HepG2 (cell line): ENCODE data around the gene OARD1. TPM values are rescaled to one million over a fixed set of nuclear protein-coding genes. Genes with fewer than 3 reads are reported as not detected.

Source experiments
- ATAC-seq: fragments of 200-7000 bp; cut with Tn5 transposase; 3 replicates; pipeline ENCODE4 v1.9.1; 2020; ENCODE audit warnings: mild to moderate bottlenecking, moderate library complexity
- BruUV-seq: library from RNA; stranded (reverse); fragments of 400-500 nt; replicated peaks from 2 replicates; lab custom pipeline; 2021; lab: Mats Ljungman, UMichigan
- CTCF ChIA-PET: fragments of 300-600 bp; formaldehyde crosslinking; extraction: SDS; loops from one replicate; lab custom pipeline; 2021; ENCODE audit warnings: low total read pairs, inconsistent platforms, low intra/inter-chr PET ratio; lab: Yijun Ruan, JAX
- POLR2A ChIA-PET: fragments of 350-600 bp; sonication (Branson Sonifier 250); formaldehyde crosslinking; loops from one replicate; lab custom pipeline; 2020; ENCODE audit warnings: antibody characterized with exemption, inconsistent platforms; lab: Yijun Ruan, JAX
- DNase-seq: peaks from one replicate; pipeline ENCODE4 v3.0.0-alpha.2; 2015; ENCODE audit warnings: low spot score
- FAIRE-seq: peaks from 3 replicates; lab custom pipeline; 2011; peaks lifted over from hg19 to GRCh38; lab: Jason Lieb, UNC
- H2AFZ ChIP-seq: one replicate; pipeline ENCODE4 v1.6.1; 2011; ENCODE audit warnings: low read length, inconsistent platforms
- H3K27ac ChIP-seq: fragments of 300-600 bp; 3 replicates; pipeline ENCODE4 v1.8.0; 2011; ENCODE audit warnings: mixed run types, mild to moderate bottlenecking, mixed read lengths, low read length, inconsistent platforms; ENCODE audit not compliant: insufficient read depth; ENCODE audit errors: extremely low read length
- H3K27me3 ChIP-seq, 2 experiments: fragments of 200-600 bp in 1 of 2; 2 replicates in 1 of 2; 3 replicates in 1 of 2; pipeline versions ENCODE4 v1.6.0 to v1.8.0; 2011; ENCODE audit warnings: low read length in 2 of 2, mild to moderate bottlenecking in 2 of 2, moderate library complexity in 2 of 2, inconsistent platforms in 1 of 2; ENCODE audit not compliant: insufficient read depth in 2 of 2, control insufficient read depth in 1 of 2
- H3K36me3 ChIP-seq, 2 experiments: fragments of 200-600 bp in 1 of 2; replicated peaks in 1 of 2; 2 replicates in 1 of 2; 3 replicates in 1 of 2; pipeline versions ENCODE4 v1.5.1 to v1.8.0; 2011; ENCODE audit warnings: low read length in 2 of 2, inconsistent platforms in 1 of 2; ENCODE audit not compliant: insufficient read depth in 2 of 2, control insufficient read depth in 1 of 2
- H3K4me1 ChIP-seq: 2 replicates; pipeline ENCODE4 v1.5.1; 2012; ENCODE audit warnings: low read length, inconsistent platforms; ENCODE audit not compliant: insufficient read depth
- H3K4me2 ChIP-seq: 2 replicates; pipeline ENCODE4 v1.6.0; 2011; ENCODE audit warnings: low read depth, low read length, inconsistent platforms
- H3K4me3 ChIP-seq, 3 experiments: fragments of 200-600 bp in 1 of 3; sonication (generic), shearing (Covaris generic) in 1 of 3; replicated peaks in 1 of 3; 2 replicates each; pipeline ENCODE4 v1.5.1; 2011 to 2016; ENCODE audit warnings: low read length in 3 of 3, inconsistent platforms in 2 of 3, low read depth in 2 of 3, mild to moderate bottlenecking in 2 of 3, control low read depth in 1 of 3, mixed read lengths in 1 of 3; ENCODE audit not compliant: insufficient read depth in 1 of 3
- H3K79me2 ChIP-seq: one replicate; pipeline ENCODE4 v1.6.1; 2011; ENCODE audit warnings: low read length, inconsistent platforms; ENCODE audit not compliant: insufficient read depth
- H3K9ac ChIP-seq: 2 replicates; pipeline ENCODE4 v1.6.0; 2011; ENCODE audit warnings: mild to moderate bottlenecking, low read depth, low read length, inconsistent platforms; ENCODE audit not compliant: insufficient read depth
- H3K9me3 ChIP-seq: 2 replicates; pipeline ENCODE4 v1.5.1; 2012; ENCODE audit warnings: mild to moderate bottlenecking, low read length
- H4K20me1 ChIP-seq: 2 replicates; pipeline ENCODE4 v1.6.0; 2011; ENCODE audit warnings: inconsistent platforms, mild to moderate bottlenecking, low read length, moderate library complexity; ENCODE audit not compliant: insufficient read depth
- CCAR2 ChIP-seq: fragments of 200-400 bp; formaldehyde crosslinking; optimal IDR thresholded peaks from 2 replicates; pipeline ENCODE3; 2018; ENCODE audit warnings: low read depth, mild to moderate bottlenecking, low read length, moderate library complexity
- CEBPB ChIP-seq: IDR thresholded peaks from 2 replicates; pipeline ENCODE4 v1.6.1; 2011; ENCODE audit warnings: low read depth, low read length, improper control_type of control experiment, borderline replicate concordance
- GATAD1 ChIP-seq: IDR thresholded peaks from 2 replicates; pipeline ENCODE4 v1.6.1; 2016; ENCODE audit warnings: missing genetic modification reagents, missing compliant biosample characterization
- POLR2G ChIP-seq: fragments of 200-400 bp; formaldehyde crosslinking; IDR thresholded peaks from 2 replicates; pipeline ENCODE4 v1.6.1; 2018; ENCODE audit warnings: mild to moderate bottlenecking, low read depth, low read length, moderate library complexity
- WGBS: methylation state at CpG from one replicate; pipeline ENCODE4 v1.1.6; 2017; ENCODE audit warnings: low lambda C conversion rate; 5-methylcytosine and 5-hydroxymethylcytosine counted together
- in situ Hi-C: cut with HindIII; loops from 2 replicates; pipeline ENCODE4 v1.10.0; 2017; ENCODE audit warnings: low pct_unique_long_range_greater_than_20kb; ENCODE audit not compliant: extremely low pct_ligation_motif_present
- intact Hi-C: fragments of 100-400 bp; cut with micrococcal nuclease; formaldehyde crosslinking; loops from one replicate; pipeline ENCODE4 v1.10.0; 2022; ENCODE audit not compliant: unreplicated experiment
- polyA plus RNA-seq, 8 experiments: library from polyadenylated mRNA; depleted of rRNA in 3 of 8; stranded (reverse) in 7 of 8; unstranded in 1 of 8; fragments of >200 nt; fragmentation: Illumina TruSeq in 4 of 8; extraction: Trizol in 4 of 8; gene quantifications; 2 replicates each; pipeline versions ENCODE4 v1.2.1 to v1.2.3, GENCODE V29; 2011 to 2016; ENCODE audit warnings: low read depth in 4 of 8, missing spikeins in 1 of 8, mixed read lengths in 1 of 8; ENCODE audit not compliant: insufficient read depth in 1 of 8
- total RNA-seq, 5 experiments: library from RNA; depleted of rRNA; stranded (reverse); fragments of >200 nt; fragmentation: Illumina TruSeq; extraction: Trizol; gene quantifications; 2 replicates each; pipeline ENCODE4 v1.2.3, GENCODE V29; 2016; ENCODE audit warnings: low read depth in 1 of 5
- TF ChIP-seq, protein P1 (sequence below): sonication (generic); formaldehyde crosslinking; IDR thresholded peaks from 2 replicates; pipeline ENCODE4 v1.4.0; 2020; ENCODE audit warnings: missing genetic modification reagents
- TF ChIP-seq, protein P2 (sequence below): sonication (generic); formaldehyde crosslinking; IDR thresholded peaks from 2 replicates; pipeline ENCODE4 v1.4.0; 2020; ENCODE audit warnings: missing genetic modification reagents
- TF ChIP-seq, protein P3 (sequence below): sonication (generic); formaldehyde crosslinking; IDR thresholded peaks from 2 replicates; pipeline ENCODE4 v1.5.0; 2020; ENCODE audit warnings: mild to moderate bottlenecking, missing genetic modification reagents, borderline replicate concordance
- TF ChIP-seq, protein P4 (sequence below): sonication (generic); formaldehyde crosslinking; IDR thresholded peaks from 2 replicates; pipeline ENCODE4 v1.4.0; 2020; ENCODE audit warnings: missing genetic modification reagents

Gene OARD1
- total and polyA plus RNA-seq, 2 of the 13 experiments (the other 11 are each of a cell fraction or from before 2014, with no cell fraction given) = 18.4 to 49.0 TPM

DNA sequence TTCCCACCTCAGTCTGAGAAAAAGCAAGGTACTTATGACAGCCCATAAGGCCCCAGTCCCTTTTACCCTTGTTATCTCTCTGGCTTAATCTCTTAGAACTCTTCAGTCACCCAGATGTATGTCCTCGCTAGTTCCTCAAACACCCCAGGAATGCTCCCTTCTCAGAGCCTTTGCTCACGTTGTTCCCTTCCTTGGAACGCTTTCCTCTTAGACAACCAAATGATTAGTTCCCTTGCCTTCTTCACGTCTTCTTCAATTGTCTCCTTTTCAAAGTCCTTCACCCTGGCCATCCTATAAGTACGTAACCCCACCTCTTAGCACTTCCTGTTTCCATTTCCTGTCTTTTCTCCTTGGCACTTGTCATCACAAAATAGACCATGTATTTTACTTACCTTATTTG is 20.3 kb downstream of the OARD1 start:
- ChIA-PET POLR2A (interaction anchor here (3.7 kb wide), 2 partner anchors 11 to 12 kb away, joined by 17 to 20 read pairs; no protein-coding TSS in a partner anchor), CTCF (no interaction called here)
- H3K79me2 ChIP-seq = no peaks in the 10 kb centered on the region
- ATAC-seq (no peak), DNase-seq (no peak), FAIRE-seq (no peak)
- H3K4me2 ChIP-seq = no peak overlapping the region
- in situ Hi-C loops = loop anchor here (10.0 kb wide), 1 partner anchor 533 kb away; no protein-coding TSS in a partner anchor
- H3K27me3 ChIP-seq = no peaks in the 10 kb centered on the region
- intact Hi-C loops = no loop called here
- peaks cover 66% of the 10 kb centered on the region for H3K4me1 ChIP-seq
- H3K9me3 ChIP-seq = no peaks in the 10 kb centered on the region
- no peak overlapping the region for H2AFZ ChIP-seq
- BruUV-seq = no TSS peak
- H3K36me3 ChIP-seq = peaks cover 0 to 4% of the 10 kb centered on the region in 2 experiments; a peak in 2 of 5 replicates
- 97% methylated on average over 5 of the region's 5 CpGs for WGBS
- no peaks in the 10 kb centered on the region for H4K20me1 ChIP-seq
- no peak overlapping the region for H3K4me3 ChIP-seq
- no peak overlapping the region for H3K27ac ChIP-seq
- no peak overlapping the region for H3K9ac ChIP-seq
- TF ChIP-seq, protein P1, sequence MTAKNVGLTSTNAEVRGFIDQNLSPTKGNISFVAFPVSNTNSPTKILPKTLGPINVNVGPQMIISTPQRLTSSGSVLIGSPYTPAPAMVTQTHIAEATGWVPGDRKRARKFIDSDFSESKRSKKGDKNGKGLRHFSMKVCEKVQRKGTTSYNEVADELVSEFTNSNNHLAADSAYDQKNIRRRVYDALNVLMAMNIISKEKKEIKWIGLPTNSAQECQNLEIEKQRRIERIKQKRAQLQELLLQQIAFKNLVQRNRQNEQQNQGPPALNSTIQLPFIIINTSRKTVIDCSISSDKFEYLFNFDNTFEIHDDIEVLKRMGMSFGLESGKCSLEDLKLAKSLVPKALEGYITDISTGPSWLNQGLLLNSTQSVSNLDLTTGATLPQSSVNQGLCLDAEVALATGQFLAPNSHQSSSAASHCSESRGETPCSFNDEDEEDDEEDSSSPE = no peak
- no peak for TF ChIP-seq CEBPB
- TF ChIP-seq, protein P2, sequence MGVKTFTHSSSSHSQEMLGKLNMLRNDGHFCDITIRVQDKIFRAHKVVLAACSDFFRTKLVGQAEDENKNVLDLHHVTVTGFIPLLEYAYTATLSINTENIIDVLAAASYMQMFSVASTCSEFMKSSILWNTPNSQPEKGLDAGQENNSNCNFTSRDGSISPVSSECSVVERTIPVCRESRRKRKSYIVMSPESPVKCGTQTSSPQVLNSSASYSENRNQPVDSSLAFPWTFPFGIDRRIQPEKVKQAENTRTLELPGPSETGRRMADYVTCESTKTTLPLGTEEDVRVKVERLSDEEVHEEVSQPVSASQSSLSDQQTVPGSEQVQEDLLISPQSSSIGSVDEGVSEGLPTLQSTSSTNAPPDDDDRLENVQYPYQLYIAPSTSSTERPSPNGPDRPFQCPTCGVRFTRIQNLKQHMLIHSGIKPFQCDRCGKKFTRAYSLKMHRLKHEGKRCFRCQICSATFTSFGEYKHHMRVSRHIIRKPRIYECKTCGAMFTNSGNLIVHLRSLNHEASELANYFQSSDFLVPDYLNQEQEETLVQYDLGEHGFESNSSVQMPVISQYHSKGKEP (CRISPR knock-in tag) = no peak
- no peak for TF ChIP-seq GATAD1 (CRISPR knock-in tag)
- TF ChIP-seq CCAR2 = no peak
- TF ChIP-seq, protein P3, sequence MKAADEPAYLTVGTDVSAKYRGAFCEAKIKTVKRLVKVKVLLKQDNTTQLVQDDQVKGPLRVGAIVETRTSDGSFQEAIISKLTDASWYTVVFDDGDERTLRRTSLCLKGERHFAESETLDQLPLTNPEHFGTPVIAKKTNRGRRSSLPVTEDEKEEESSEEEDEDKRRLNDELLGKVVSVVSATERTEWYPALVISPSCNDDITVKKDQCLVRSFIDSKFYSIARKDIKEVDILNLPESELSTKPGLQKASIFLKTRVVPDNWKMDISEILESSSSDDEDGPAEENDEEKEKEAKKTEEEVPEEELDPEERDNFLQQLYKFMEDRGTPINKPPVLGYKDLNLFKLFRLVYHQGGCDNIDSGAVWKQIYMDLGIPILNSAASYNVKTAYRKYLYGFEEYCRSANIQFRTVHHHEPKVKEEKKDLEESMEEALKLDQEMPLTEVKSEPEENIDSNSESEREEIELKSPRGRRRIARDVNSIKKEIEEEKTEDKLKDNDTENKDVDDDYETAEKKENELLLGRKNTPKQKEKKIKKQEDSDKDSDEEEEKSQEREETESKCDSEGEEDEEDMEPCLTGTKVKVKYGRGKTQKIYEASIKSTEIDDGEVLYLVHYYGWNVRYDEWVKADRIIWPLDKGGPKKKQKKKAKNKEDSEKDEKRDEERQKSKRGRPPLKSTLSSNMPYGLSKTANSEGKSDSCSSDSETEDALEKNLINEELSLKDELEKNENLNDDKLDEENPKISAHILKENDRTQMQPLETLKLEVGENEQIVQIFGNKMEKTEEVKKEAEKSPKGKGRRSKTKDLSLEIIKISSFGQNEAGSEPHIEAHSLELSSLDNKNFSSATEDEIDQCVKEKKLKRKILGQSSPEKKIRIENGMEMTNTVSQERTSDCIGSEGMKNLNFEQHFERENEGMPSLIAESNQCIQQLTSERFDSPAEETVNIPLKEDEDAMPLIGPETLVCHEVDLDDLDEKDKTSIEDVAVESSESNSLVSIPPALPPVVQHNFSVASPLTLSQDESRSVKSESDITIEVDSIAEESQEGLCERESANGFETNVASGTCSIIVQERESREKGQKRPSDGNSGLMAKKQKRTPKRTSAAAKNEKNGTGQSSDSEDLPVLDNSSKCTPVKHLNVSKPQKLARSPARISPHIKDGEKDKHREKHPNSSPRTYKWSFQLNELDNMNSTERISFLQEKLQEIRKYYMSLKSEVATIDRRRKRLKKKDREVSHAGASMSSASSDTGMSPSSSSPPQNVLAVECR (CRISPR knock-in tag) = no peak
- no peak for TF ChIP-seq POLR2G
- TF ChIP-seq, protein P4, sequence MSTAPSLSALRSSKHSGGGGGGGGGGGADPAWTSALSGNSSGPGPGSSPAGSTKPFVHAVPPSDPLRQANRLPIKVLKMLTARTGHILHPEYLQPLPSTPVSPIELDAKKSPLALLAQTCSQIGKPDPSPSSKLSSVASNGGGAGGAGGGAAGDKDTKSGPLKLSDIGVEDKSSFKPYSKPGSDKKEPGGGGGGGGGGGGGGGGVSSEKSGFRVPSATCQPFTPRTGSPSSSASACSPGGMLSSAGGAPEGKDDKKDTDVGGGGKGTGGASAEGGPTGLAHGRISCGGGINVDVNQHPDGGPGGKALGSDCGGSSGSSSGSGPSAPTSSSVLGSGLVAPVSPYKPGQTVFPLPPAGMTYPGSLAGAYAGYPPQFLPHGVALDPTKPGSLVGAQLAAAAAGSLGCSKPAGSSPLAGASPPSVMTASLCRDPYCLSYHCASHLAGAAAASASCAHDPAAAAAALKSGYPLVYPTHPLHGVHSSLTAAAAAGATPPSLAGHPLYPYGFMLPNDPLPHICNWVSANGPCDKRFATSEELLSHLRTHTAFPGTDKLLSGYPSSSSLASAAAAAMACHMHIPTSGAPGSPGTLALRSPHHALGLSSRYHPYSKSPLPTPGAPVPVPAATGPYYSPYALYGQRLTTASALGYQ (CRISPR knock-in tag) = no peak
